HL-60 (cell line): Measurements from ENCODE around the gene UBE2K.

Experiments
- DNase-seq, 2 experiments: peaks; one replicate each; pipeline ENCODE4 v3.0.0-alpha.2; 2010 to 2020; ENCODE audit warnings: low read depth in 1 of 2, low spot score in 1 of 2
- H3K27ac ChIP-seq: fragments of 250-450 bp; sonication (Bioruptor Pico); replicated peaks from 2 replicates; pipeline ENCODE4 v1.5.1; 2020; ENCODE audit warnings: mild to moderate bottlenecking, moderate library complexity
- H3K27me3 ChIP-seq: fragments of 250-450 bp; sonication (Bioruptor Pico); 2 replicates; pipeline ENCODE4 v1.5.1; 2021; ENCODE audit warnings: mild to moderate bottlenecking, moderate library complexity; ENCODE audit not compliant: insufficient read depth, poor library complexity, severe bottlenecking
- H3K4me3 ChIP-seq: replicated peaks from 2 replicates; pipeline ENCODE4 v1.5.1; 2011; ENCODE audit warnings: mild to moderate bottlenecking, control low read depth, low read length; ENCODE audit not compliant: insufficient read depth
- GABPA ChIP-seq: IDR thresholded peaks from 2 replicates; pipeline ENCODE4 v1.6.1; 2012; ENCODE audit warnings: low read depth
- POLR2AphosphoS5 ChIP-seq: IDR thresholded peaks from 2 replicates; pipeline ENCODE4 v1.6.1; 2012; ENCODE audit warnings: low read depth
- SPI1 ChIP-seq: IDR thresholded peaks from 2 replicates; pipeline ENCODE4 v1.6.1; 2012; ENCODE audit warnings: low read depth, mild to moderate bottlenecking, borderline replicate concordance
- TF ChIP-seq, protein P1 (sequence below): IDR thresholded peaks from one replicate; pipeline ENCODE4 v1.5.1; 2011; ENCODE audit warnings: low read length, control low read depth, inconsistent platforms; ENCODE audit not compliant: insufficient read depth
- TF ChIP-seq, protein P2 (sequence below): IDR thresholded peaks from 2 replicates; pipeline ENCODE4 v1.6.1; 2012; ENCODE audit warnings: low read depth; ENCODE audit not compliant: insufficient replicate concordance

UBE2K gene

DNA sequence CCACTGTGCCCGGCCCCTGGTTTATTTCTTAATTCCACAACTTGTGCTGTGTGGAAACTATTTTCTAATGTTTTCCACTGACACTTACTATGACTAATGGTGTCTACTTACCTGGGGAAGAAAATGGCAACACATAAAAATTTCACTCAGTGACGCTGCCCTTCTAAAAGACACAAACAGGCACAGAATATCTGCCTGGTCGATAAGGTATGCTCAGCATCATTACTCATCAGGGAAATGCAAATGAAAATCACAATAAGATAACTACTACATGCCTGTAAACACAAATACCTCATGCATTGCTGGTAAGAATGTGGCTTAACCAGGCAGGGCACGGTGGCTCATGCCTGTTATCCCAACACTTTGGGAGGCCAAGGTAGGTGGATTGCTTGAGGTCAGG lies 61.6 kb downstream of the UBE2K start:
- no peak overlapping the region for H3K4me3 ChIP-seq
- no peaks in the 10 kb centered on the region for H3K27me3 ChIP-seq
- TF ChIP-seq, protein P1, sequence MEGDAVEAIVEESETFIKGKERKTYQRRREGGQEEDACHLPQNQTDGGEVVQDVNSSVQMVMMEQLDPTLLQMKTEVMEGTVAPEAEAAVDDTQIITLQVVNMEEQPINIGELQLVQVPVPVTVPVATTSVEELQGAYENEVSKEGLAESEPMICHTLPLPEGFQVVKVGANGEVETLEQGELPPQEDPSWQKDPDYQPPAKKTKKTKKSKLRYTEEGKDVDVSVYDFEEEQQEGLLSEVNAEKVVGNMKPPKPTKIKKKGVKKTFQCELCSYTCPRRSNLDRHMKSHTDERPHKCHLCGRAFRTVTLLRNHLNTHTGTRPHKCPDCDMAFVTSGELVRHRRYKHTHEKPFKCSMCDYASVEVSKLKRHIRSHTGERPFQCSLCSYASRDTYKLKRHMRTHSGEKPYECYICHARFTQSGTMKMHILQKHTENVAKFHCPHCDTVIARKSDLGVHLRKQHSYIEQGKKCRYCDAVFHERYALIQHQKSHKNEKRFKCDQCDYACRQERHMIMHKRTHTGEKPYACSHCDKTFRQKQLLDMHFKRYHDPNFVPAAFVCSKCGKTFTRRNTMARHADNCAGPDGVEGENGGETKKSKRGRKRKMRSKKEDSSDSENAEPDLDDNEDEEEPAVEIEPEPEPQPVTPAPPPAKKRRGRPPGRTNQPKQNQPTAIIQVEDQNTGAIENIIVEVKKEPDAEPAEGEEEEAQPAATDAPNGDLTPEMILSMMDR, result no peak
- TF ChIP-seq, protein P2, sequence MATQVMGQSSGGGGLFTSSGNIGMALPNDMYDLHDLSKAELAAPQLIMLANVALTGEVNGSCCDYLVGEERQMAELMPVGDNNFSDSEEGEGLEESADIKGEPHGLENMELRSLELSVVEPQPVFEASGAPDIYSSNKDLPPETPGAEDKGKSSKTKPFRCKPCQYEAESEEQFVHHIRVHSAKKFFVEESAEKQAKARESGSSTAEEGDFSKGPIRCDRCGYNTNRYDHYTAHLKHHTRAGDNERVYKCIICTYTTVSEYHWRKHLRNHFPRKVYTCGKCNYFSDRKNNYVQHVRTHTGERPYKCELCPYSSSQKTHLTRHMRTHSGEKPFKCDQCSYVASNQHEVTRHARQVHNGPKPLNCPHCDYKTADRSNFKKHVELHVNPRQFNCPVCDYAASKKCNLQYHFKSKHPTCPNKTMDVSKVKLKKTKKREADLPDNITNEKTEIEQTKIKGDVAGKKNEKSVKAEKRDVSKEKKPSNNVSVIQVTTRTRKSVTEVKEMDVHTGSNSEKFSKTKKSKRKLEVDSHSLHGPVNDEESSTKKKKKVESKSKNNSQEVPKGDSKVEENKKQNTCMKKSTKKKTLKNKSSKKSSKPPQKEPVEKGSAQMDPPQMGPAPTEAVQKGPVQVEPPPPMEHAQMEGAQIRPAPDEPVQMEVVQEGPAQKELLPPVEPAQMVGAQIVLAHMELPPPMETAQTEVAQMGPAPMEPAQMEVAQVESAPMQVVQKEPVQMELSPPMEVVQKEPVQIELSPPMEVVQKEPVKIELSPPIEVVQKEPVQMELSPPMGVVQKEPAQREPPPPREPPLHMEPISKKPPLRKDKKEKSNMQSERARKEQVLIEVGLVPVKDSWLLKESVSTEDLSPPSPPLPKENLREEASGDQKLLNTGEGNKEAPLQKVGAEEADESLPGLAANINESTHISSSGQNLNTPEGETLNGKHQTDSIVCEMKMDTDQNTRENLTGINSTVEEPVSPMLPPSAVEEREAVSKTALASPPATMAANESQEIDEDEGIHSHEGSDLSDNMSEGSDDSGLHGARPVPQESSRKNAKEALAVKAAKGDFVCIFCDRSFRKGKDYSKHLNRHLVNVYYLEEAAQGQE, result no peak
- TF ChIP-seq GABPA, result no peak
- DNase-seq, result no peak
- no peak overlapping the region for H3K27ac ChIP-seq

GRCh38 chr4:39761005-39761667 lies 63.2 kb downstream of the UBE2K start:
- no peak overlapping the region for H3K4me3 ChIP-seq
- DNase-seq, result no peak
- H3K27me3 ChIP-seq, result no peaks in the 10 kb centered on the region
- H3K27ac ChIP-seq, result no peak overlapping the region
- TF ChIP-seq SPI1 (no peak), GABPA (no peak), POLR2AphosphoS5 (no peak)
- TF ChIP-seq, protein P1, result no peak
- TF ChIP-seq, protein P2, result no peak

- Histone ChIP-seq H3K27me3 (no peaks in the 10 kb centered on the region), H3K4me3 (no peak overlapping the region), H3K27ac (no peak overlapping the region)
- TF ChIP-seq POLR2AphosphoS5, result no peak
- no peak for TF ChIP-seq SPI1
- TF ChIP-seq, protein P1, result no peak
- TF ChIP-seq GABPA, result no peak
- TF ChIP-seq, protein P2, result no peak
- no peak for DNase-seq
Measured at GRCh38 chr4:39763714-39764572, 66.0 kb downstream of the UBE2K start.
